Prostate gland (tissue), 2 donors: Measurements from ENCODE around the gene ANKRD13A. TPM values are rescaled to one million over a fixed set of nuclear protein-coding genes. Genes with fewer than 3 reads are reported as not detected.

Experiments
- DNase-seq: peaks from one replicate; pipeline ENCODE4 v3.0.0-alpha.2; 2019; ENCODE audit warnings: low spot score
- H3K27ac ChIP-seq, 2 donors: fragments of 200-600 bp; sonication (generic); 2 replicates each; pipeline ENCODE4 v1.5.1; 2017 to 2019
- H3K27me3 ChIP-seq: fragments of 200-600 bp; sonication (generic); replicated peaks from 2 replicates; pipeline ENCODE4 v1.5.1; 2019; ENCODE audit not compliant: insufficient read depth
- H3K36me3 ChIP-seq, 2 donors: fragments of 200-600 bp; sonication (generic); 1 replicate in 1 of 2; 2 replicates in 1 of 2; pipeline versions ENCODE4 v1.5.1 to v1.8.1; 2017 to 2019
- H3K4me1 ChIP-seq: fragments of 200-600 bp; sonication (generic); replicated peaks from 2 replicates; pipeline ENCODE4 v1.5.1; 2019
- H3K4me3 ChIP-seq, 2 donors: fragments of 200-600 bp; sonication (generic); 2 replicates each; pipeline ENCODE4 v1.5.1; 2017 to 2019
- H3K9me3 ChIP-seq: fragments of 200-600 bp; sonication (generic); 2 replicates; pipeline ENCODE4 v1.5.1; 2017
- CTCF ChIP-seq, 4 experiments: fragments of 200-600 bp in 2 of 4; fragments of 450-650 bp in 2 of 4; sonication (generic) in 2 of 4; IDR thresholded peaks; 1 replicate in 3 of 4; 2 replicates in 1 of 4; pipeline ENCODE4 v1.5.1; 2016 to 2019; ENCODE audit warnings: antibody characterized with exemption in 4 of 4, mild to moderate bottlenecking in 2 of 4, moderate library complexity in 2 of 4
- POLR2A ChIP-seq: fragments of 450-650 bp; IDR thresholded peaks from one replicate; pipeline ENCODE4 v1.6.1; 2016; ENCODE audit warnings: antibody characterized with exemption, mild to moderate bottlenecking
- POLR2AphosphoS5 ChIP-seq: sonication (generic); formaldehyde crosslinking; IDR thresholded peaks from one replicate; pipeline ENCODE4 v1.6.1; 2017; ENCODE audit warnings: antibody characterized with exemption
- WGBS: methylation state at CpG from one replicate; pipeline ENCODE4 v1.1.5; 2018; 5-methylcytosine and 5-hydroxymethylcytosine counted together
- intact Hi-C: fragments of 100-400 bp; cut with DNase I; formaldehyde crosslinking; loops from one replicate; pipeline ENCODE4 v1.14.2; 2022
- total RNA-seq, 2 donors: library from RNA; depleted of rRNA; stranded (reverse); fragments of >200 nt; gene quantifications; one replicate each; pipeline ENCODE4 v1.1.0, GENCODE V29; 2016

The ANKRD13A gene
- total RNA-seq, 2 donors from 2014 or later, result 76.1 to 87.4 TPM

GRCh38 chr12:110028323-110028722 is 29.1 kb downstream of the ANKRD13A start:
- WGBS, result 79% methylated on average over 6 of the region's 6 CpGs
- H3K27me3 ChIP-seq, result no peaks in the 10 kb centered on the region
- no peaks in the 10 kb centered on the region for H3K4me1 ChIP-seq
- H3K36me3 ChIP-seq, result no peaks in the 10 kb centered on the region
- no peak for DNase-seq
- H3K9me3 ChIP-seq, result no peaks in the 10 kb centered on the region
- TF ChIP-seq CTCF (IDR thresholded peaks at IDR 0.05) (no peak), POLR2AphosphoS5 (no peak)
- H3K27ac ChIP-seq, result no peak overlapping the region
- intact Hi-C loops, result no loop called here
- H3K4me3 ChIP-seq, result no peak overlapping the region

GRCh38 chr12:110029290-110029815 is 30.1 kb downstream of the ANKRD13A start:
- no peaks in the 10 kb centered on the region for H3K9me3 ChIP-seq
- no peak overlapping the region for H3K27ac ChIP-seq
- intact Hi-C loops, result no loop called here
- H3K4me3 ChIP-seq, result no peak overlapping the region
- DNase-seq, result no peak
- TF ChIP-seq POLR2AphosphoS5 (no peak), POLR2A (no peak), CTCF (IDR thresholded peaks at IDR 0.05) (no peak)
- WGBS, result 89% methylated on average over 2 of the region's 2 CpGs
- no peaks in the 10 kb centered on the region for H3K27me3 ChIP-seq
- H3K4me1 ChIP-seq, result no peaks in the 10 kb centered on the region
- H3K36me3 ChIP-seq, result no peaks in the 10 kb centered on the region

- Histone ChIP-seq H3K27ac (no peak overlapping the region), H3K27me3 (no peaks in the 10 kb centered on the region), H3K9me3 (no peaks in the 10 kb centered on the region), H3K36me3 (no peaks in the 10 kb centered on the region), H3K4me3 (no peak overlapping the region), H3K4me1 (no peaks in the 10 kb centered on the region)
- intact Hi-C loops, result no loop called here
- TF ChIP-seq POLR2AphosphoS5 (no peak), CTCF (IDR thresholded peaks at IDR 0.05) (no peak), POLR2A (no peak)
- DNase-seq, result no peak
- WGBS, result 92% methylated on average over 3 of the region's 3 CpGs
Measured at GRCh38 chr12:110033888-110034287, 34.7 kb downstream of the ANKRD13A start.

- no peak overlapping the region for H3K4me3 ChIP-seq
- 94% methylated on average over 7 of the region's 7 CpGs for WGBS
- TF ChIP-seq CTCF (IDR thresholded peaks at IDR 0.05) (no peak), POLR2A (no peak), POLR2AphosphoS5 (no peak)
- no peaks in the 10 kb centered on the region for H3K27me3 ChIP-seq
- H3K36me3 ChIP-seq, result no peaks in the 10 kb centered on the region
- no peak for DNase-seq
- intact Hi-C loops, result no loop called here
- H3K9me3 ChIP-seq, result no peaks in the 10 kb centered on the region
- H3K27ac ChIP-seq, result no peak overlapping the region
- no peaks in the 10 kb centered on the region for H3K4me1 ChIP-seq
Measured at GRCh38 chr12:110035534-110036104, 36.4 kb downstream of the ANKRD13A start.

GRCh38 chr12:110037315-110037714 is 38.1 kb downstream of the ANKRD13A start:
- Histone ChIP-seq H3K4me1 (no peaks in the 10 kb centered on the region), H3K36me3 (no peaks in the 10 kb centered on the region), H3K9me3 (no peaks in the 10 kb centered on the region), H3K4me3 (no peak overlapping the region), H3K27ac (no peak overlapping the region), H3K27me3 (no peaks in the 10 kb centered on the region)
- no peak for TF ChIP-seq CTCF (IDR thresholded peaks at IDR 0.05)
- no peak for TF ChIP-seq POLR2AphosphoS5
- TF ChIP-seq POLR2A, result no peak
- intact Hi-C loops, result no loop called here
- WGBS, result 100% methylated on average over 5 of the region's 5 CpGs
- no peak for DNase-seq
